NOMO-1 treated with dmso at 0.1 percent for 144 hours (cell line): ENCODE data around the gene TRAPPC10.
A peak's percentile ranks its signal among the peaks of the same experiment; 100 is the strongest.
"Not testable (repeated sequence)": the region's sequence is repeated elsewhere in the genome, so short reads cannot be mapped to it uniquely, and the experiment has no call there.

Experiments
- DNase-seq: peaks from one replicate; lab custom pipeline; 2025; ENCODE audit not compliant: unreplicated experiment; lab: John Stamatoyannopoulos, UW

The TRAPPC10 gene

DNA sequence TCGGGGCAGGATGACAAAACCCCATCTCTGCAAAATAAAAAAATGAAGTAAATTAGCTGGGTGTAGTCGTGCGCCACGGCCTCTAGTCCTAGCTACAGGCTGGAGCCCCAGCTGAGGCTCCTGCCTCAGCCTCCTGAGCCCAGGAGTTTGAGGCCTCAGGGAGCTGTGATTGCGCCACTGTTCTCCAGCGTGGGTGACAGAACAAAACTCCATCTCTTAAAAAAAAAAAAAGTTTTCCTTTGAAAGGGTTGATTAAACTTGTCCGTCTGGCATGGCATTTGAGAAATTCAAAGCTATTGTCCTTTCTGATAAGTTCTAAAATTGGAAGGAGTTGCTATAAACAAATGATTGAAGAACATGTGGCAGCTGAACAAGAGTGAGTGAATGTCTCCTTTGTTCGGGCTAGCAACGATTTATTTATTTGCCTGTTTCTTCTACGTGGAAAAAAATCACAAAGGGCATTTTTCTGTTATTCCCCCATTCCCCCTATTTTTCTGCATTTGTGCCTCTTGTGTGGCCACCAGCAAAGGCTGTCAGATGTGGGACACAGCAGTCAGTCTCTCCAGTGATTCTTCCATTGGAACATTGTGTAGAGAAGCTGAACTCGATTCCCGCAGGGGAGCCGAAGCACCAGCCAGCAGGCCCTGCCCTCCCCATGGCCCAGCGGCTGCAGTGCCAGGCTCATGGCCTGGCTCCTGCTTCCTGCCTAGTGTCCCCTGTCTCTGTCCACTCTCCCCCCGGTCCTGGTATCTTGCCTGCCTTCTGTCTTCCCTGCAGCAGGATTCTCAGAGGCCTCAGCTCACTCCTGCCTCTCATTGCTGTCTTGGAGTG lies 73.6 kb downstream of the TRAPPC10 start:
- DNase-seq = no peak

DNA sequence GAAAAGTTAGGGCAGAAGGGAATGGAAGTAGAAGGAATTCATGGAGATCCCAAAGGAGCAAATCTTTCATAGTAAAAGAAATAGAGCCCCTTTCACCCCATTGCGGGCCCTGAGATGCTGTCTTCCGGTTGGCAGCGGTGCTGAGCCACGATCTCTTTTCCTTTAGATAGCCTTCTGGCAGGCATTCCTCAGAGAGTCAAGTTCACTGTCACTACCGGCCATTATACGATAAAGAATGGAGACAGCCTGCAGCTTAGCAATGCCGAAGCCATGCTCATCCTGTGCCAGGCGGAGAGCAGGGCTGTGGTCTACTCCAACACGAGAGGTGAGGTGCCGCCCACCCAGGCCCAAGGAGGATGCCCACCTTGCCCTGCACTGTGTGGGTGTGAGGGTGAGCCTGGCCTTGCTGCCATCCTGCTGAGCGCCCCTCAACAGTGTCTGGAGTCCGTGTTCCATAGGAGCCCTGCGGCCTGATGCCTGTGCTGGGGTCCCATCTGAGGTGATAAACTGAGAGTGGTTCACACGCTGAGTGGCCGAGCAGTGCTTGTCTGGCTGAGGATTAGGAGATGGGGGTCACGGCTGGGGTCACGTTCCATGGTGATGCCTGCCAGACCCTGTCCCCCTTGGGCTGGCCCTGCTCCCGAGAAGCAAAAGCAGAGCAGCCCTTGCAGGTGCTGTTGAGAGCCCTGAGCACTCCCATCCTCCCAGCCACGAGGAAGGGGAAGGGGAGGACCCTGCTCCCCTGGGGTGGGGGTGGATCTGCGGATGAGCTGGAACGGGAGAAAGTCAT lies 74.7 kb downstream of the TRAPPC10 start:
- DNase-seq = no peak

DNA sequence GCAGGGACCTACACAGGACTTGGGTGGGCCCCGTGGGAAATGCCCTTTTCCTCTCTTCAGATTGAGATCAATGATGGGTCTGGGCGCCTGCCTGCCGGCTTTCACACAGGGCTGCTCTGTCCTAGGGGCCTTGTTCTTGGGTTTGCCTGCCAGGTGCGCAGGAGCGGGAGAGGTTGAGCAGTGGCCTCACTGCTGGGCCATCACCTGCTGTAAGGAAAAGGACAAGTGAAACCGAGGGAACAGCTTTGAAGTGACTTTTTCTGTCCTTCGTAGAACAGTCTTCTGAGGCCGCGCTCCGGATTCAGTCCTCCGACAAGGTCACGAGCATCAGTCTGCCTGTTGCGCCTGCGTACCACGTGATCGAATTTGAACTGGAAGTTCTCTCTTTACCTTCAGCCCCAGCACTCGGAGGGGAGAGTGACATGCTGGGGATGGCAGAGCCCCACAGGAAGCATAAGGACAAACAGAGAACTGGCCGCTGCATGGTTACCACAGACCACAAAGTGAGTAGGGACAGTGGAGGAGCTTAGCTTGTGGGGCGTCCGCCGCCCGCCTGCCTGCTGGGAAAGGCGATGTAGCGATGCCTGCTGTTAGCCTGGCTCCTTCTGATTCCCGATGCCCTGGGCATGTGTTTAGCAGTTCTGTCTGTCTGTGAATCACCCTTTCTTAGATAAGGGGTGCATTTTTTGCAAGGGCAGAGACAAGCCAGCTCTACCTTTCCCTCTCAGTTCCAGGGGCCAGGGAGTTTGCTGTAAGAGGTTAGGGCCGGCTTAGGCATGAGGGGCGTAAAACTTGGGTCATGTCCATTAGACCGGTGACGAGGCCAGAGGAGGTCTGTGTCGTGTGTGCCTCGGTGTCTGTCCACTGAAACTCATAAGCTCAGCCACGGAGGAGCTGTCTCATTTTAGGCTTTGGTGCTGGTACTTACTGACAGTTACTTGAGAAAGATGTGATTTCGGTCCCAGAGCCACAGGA lies 75.6 kb downstream of the TRAPPC10 start:
- DNase-seq = no peak

DNA sequence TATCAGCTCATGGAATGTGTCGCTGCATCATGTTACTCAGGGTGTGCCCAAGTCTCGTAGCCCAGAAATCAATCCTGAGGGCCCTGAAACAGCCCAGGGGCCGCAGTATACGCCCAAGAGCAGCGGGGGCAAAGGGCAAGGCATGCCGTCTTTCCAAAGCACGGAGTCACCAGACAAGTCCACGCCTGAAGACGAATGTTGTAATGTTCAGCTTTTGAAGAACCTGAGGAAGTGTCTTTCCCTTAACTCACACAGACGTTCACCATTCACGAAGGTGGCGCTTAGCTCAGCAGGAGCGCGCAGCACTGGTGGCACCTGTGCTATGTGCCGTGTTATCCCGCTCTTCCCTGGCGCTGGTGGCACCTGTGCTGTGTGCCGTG lies 76.3 kb downstream of the TRAPPC10 start:
- no peak for DNase-seq

DNA sequence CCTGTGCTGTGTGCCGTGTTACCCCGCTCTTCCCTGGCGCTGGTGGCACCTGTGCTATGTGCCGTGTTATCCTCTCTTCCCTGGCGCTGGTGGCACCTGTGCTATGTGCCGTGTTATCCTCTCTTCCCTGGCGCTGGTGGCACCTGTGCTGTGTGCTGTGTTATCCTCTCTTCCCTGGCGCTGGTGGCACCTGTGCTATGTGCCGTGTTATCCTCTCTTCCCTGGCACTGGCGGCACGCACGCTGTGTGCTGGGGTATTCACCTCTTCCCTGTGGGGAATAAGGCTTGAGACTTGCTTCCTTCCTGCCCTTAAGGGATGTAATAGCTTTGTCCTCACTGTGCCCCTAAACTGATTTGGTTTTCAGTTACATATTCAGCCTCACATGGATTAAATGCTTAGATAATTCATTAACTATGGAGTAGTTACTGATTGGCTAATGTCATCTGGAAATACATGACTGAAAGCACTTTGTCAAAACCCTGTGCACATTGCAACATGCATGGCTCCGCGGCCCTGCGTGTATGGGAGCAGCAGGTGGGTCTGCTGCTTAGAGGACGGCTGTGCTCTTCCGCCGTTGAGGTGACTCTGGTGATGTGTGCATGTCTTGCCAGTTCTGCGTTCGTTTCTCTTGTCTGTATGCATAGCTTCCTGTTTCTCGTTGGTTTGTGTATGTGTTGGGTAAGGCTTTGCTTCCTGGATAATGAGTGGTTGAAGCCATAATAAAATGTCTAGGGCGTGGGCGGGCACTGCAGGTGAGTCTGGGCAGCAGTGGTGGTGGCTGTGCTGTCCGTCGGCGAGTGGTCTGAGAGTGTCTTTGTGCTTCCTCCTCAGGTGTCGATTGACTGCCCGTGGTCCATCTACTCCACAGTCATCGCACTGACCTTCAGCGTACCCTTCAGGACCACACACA lies 77.1 kb downstream of the TRAPPC10 start:
- peak; percentile 55 for DNase-seq

DNA sequence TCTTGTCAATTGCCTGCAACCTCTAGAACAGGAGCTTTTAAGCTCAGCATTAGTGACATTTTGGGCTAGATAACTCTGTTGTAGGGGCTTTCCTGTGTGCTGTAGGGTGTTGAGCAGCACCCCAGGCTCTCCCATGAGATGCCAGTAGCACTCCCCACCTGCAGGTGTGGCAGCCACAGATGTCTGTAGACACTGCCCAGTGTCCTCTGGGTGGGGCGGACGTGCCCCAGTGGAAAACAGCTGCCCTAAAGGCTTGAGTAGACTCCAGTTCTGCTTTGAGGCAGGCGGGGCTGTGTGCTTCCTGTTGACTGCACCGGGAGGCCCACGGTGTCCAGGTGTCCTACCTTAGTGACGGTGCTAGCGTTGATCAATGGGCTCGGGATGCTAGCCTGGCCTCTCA lies 78.2 kb downstream of the TRAPPC10 start:
- DNase-seq = no peak

DNA sequence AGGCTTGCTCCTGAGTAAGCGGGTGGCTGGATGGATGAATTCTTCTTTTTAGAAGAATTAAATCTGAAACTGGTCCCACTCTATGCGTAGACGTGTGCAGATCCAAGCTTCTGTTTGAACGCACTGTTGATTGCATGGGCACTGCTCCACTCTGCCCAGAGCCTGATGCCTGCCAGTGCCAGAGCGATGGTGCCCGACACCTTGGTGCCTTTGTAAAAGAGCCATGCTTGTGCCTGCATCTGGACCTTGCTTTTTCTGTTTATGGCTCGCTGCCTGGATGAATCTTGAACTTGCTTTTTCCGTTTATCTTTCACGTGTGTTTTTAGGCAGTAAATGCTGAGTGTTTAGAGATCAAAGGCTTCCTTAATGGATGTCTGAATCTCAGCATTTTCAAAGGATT lies 80.1 kb downstream of the TRAPPC10 start:
- no peak for DNase-seq

DNA sequence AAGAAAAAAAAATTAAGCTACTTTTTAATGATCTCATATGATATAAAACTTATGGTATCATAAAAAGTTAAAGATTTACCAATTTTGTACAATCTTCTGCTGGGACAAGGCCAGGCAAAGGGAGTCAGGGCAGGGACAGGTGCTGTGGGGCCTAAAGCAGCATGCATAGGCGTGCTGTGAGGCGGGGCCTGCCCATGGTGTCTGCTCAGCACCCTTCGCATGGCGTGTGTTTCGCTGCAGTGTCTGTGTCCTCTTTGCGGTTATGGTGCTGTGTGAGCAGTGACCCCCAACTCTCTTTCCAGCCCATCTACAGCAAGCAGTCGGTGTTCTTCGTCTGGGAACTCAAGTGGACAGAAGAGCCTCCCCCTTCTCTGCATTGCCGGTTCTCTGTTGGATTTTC lies 81.7 kb downstream of the TRAPPC10 start:
- no peak for DNase-seq

DNA sequence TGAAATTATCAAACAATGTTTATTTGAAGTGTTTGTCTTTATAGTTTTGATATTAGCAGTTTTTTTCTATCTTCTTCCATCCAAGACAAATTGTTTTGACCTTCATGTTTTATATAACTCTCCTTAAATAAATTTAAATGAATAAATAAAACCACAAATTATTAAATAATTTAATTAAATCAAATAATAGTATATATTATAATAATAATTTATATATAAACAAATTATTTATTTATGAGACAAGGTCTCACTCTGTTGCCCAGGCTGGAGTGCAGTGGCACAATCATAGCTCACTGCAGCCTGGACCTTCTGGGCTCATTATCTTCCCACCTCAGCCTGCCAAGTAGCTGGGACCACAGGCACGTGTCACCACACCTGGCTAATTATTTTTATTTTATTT lies 82.7 kb downstream of the TRAPPC10 start:
- DNase-seq = no peak

DNA sequence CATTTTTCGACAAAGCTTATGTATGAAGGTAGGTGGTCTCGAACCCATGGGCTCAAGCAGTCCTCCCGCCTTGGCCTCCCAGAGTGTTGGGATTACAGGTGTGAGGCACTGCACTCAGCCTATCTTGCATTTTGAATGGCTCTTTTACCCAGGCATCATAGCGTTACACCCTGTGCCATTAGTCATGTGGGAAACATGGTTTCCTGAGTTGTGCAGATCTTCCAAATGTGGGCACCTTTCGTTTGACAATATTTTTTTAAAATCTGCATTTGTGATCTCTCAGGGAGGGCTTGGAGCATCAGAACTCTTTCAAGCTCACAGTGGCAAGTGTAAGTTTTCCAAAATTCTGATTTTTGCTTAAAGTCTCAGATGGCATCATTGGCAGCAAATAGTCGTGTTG lies 86.4 kb downstream of the TRAPPC10 start:
- DNase-seq = not testable (repeated sequence)

DNA sequence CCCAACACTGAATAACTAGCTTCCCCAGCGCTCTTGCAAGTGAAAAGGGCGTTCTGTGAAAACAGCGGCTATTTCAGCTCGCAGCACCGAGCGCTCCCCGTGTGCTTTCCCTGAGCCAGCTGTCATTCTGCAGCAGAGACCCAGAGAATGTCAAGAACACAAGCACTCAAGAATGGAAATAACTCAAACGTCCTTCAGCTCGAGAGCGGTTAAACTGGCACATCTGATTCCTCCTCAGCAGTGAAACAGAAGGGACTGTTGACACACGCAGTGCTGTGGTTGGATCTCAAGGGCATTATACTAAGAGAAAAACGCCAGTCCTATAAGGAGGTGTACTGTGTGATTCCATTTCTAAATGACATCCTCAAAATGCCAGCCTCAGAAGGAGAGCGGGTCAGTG lies 86.9 kb downstream of the TRAPPC10 start:
- DNase-seq = not testable (repeated sequence)

DNA sequence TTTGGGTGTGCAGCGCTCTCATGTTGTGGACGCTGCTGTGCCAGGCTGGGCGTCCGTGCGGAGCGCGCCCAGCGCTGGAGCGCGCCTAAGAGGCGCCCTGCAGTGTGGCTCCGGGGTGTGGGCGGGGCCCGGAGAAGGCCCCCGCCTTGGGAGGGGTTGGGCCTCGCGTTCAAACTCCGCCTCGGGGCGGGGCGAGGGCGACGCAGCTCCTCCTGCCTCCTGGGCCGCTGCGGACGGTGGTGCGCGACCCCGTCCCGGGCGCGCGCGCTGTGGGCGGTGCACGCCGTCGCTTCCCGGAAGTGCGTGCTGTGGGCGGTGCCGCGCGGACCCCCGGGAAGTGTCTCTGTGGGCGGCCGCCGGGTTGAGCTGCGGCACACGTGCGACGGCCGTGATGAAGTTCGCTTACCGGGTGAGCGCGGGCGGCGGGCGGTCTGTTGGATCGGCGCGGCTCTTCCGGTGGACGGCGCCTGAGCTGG lies 95.0 kb downstream of the TRAPPC10 start, which contains the start of gene PWP2:
Gene PWP2 (plus strand): TSS at position 374 of the 476 bp plus-strand sequence. CDS start 18 bp downstream, at position 392.
- not testable (repeated sequence) for DNase-seq

DNA sequence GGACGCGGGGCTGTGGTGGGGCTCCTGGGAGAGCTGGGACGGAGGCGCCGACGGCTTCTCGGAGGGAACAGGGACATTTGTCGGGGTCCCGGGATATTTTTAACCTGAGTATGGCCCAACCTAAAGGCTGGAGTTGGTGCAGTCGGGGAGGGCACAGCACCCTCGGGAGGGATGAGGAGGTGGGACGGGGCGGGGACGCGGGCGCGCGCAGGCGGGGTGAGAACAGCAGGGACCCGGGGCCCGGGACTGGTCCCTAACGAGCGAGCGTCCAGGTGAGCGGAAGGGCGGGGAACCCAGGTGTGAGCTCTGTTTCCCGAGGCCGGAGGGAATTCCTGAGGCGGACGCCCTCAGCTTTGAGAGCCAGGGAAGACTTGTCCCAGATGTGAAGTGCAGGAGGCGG lies 95.5 kb downstream of the TRAPPC10 start:
- not testable (repeated sequence) for DNase-seq

DNA sequence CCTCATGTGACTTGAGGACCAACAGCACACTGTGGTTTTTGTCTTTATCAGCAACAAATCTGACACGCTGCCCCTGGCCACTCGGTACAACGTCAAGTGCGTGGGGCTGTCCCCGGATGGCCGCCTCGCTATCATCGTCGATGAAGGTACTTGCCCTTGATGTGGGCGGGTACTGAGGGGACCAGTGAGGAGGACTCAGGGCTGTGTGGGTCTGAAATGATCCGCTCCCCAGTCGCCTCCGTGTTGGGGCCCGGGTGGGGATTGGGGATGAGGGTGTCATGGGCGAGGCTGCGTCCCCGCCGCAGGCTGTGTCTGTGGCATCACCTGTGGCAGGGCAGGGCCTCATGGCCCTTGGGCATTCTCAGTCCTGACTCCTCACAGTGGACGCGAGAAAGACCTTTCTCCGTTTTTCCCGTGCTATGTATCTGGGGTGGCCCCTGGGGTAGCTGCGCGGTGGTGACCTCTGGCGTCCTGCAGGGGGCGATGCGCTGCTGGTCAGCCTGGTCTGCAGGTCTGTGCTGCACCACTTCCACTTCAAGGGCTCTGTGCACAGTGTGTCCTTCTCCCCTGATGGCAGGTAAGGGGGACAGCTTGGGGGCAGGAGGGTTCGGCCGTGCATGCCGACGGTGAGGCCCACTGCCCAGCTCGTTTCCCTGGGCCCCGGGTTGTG lies 101.7 kb downstream of the TRAPPC10 start:
- not testable (repeated sequence) for DNase-seq

DNA sequence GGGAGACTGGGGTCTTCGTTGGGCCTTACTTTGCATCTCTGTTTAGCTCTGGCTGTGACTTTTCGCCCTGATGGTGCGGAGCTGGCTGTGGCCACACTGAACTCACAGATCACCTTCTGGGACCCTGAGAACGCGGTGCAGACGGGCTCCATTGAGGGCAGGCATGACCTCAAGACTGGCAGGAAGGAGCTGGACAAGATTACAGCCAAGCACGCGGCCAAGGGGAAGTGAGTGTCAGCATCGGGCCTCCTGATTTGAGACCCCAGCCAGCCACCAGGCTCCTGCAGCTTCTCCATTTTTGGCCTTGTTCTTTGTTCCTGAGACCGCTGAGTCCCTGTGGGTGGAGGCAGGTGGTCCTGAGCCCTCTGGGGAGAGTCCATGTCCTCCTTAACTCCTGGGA lies 110.0 kb downstream of the TRAPPC10 start:
- not testable (repeated sequence) for DNase-seq

DNA sequence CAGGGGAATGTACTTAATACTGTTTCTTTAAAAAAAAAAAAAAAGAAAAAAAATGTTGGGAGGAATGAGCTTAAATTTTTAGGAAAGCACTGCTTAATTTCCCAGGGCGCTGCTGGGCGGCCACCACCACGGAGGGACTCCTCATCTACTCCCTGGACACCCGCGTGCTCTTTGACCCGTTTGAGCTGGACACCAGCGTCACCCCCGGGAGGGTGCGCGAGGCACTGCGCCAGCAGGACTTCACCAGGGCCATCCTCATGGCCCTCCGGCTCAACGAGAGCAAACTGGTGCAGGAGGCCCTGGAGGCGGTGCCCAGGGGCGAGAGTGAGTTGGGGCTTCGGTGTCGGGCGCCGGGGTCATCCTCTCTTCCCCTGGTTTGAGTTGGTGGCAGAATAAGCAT lies 115.7 kb downstream of the TRAPPC10 start:
- not testable (repeated sequence) for DNase-seq

DNA sequence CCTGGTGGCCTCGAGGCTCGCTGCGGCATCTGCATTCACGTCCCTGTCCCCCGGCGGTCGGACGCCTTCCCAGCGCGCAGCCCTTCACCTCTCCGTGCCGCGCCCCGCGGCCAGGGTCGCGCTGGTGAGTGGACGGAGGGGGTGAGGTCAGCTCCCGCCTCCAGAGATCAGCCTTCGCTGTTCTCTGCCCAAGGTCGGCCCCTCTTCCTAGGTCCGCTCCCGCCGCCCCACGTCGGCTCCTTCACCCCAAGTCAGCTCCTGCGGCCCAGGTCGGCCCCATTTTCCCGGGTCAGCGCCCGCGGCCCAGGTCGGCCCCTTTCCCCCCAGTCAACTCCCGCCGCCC lies 121.6 kb downstream of the TRAPPC10 start:
- not testable (repeated sequence) for DNase-seq

DNA sequence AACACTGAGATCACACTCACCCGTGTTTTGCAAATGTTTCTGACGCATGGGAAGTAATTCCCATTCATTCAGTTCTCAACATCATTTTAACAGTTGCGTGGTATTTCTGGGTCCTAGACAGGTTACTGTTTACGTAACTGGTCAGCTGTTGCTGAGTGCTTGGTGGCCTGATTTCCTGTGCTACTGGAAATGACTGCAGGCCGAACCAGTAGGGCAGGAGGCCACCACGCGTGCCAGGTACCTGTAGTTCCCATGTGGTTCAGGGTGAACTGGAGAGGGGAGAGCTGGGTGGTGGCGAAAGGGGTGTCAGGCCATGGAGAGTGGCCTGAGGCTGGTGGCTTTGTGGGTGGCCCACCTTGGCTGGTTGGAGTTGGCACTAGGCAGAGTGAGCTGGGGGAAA lies 122.6 kb downstream of the TRAPPC10 start:
- DNase-seq = not testable (repeated sequence)

DNA sequence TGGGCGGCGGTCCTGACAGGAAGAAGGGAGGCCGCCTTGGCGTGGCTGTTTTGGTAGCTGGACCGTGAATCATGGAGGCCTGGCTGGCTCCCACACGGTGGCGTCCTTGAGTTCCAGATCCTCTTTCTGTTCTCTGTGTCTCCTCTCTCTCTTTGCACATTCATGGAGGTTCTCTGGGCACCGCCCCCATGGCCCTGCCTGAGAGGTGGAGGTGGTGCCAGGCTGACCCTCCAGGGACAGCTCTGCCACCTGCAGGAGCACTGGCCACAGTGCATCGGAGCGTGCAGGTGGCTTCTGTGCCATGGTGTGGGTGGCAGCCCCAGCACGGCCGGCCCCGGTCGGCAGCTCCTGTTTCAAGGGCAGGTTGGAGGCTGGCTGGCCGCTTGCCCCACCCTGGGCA lies 125.9 kb downstream of the TRAPPC10 start:
- DNase-seq = not testable (repeated sequence)
